Measurements from ENCODE around the gene KPNA6. TPM values are rescaled to one million over a fixed set of nuclear protein-coding genes. Genes with fewer than 3 reads are reported as not detected.

The KPNA6 gene
- total RNA-seq, 1 donor from 2014 or later: 78.6 TPM

- intact Hi-C loops (cut with micrococcal nuclease): loop anchor here (1.0 to 2.0 kb wide), 7 partner anchors 14 to 194 kb away; partner anchors contain the start of genes BSDC1, EIF3I, HDAC1 and KPNA6
- no peaks in the 10 kb centered on the region for H3K27me3 Mint-ChIP-seq (ENCODE audit: insufficient read depth)
- H3K9me3 Mint-ChIP-seq: no peaks in the 10 kb centered on the region
- DNase-seq (ENCODE audit: low spot score): peak; percentile 55
- peaks cover 29% of the 10 kb centered on the region for H3K36me3 Mint-ChIP-seq (ENCODE audit: low read depth)
- peak within 1 kb of the TSS; percentile 92 for H3K4me3 Mint-ChIP-seq
- peak within 1 kb of the TSS; percentile 97 for H3K27ac Mint-ChIP-seq
- peaks cover 69% of the 10 kb centered on the region for H3K4me1 Mint-ChIP-seq (ENCODE audit: low read depth)
Observed at GRCh38 chr1:32200226-32201010, 92.6 kb downstream of the KPNA6 start, which contains the start of gene CCDC28B. TSS of gene CCDC28B (plus strand) at chr1:32200595. CDS start at chr1:32201936, 1,341 bp downstream.

- peak; percentile 72 for DNase-seq (ENCODE audit: low spot score)
- H3K27me3 Mint-ChIP-seq (ENCODE audit: insufficient read depth): no peaks in the 10 kb centered on the region
- H3K4me3 Mint-ChIP-seq: peak overlapping the region; percentile 92
- intact Hi-C loops (cut with micrococcal nuclease): loop anchor here (1.0 to 2.0 kb wide), 4 partner anchors 21 to 128 kb away; partner anchors contain the start of genes EIF3I, KPNA6, TMEM234 and TXLNA
- H3K27ac Mint-ChIP-seq: peak overlapping the region; percentile 97
- H3K4me1 Mint-ChIP-seq (ENCODE audit: low read depth): peaks cover 65% of the 10 kb centered on the region
- H3K9me3 Mint-ChIP-seq: no peaks in the 10 kb centered on the region
- peaks cover 25% of the 10 kb centered on the region for H3K36me3 Mint-ChIP-seq (ENCODE audit: low read depth)
Observed at GRCh38 chr1:32201011-32201855, 93.4 kb downstream of the KPNA6 start.

- DNase-seq (ENCODE audit: low spot score): no peak
- Mint-ChIP-seq H3K4me1 (ENCODE audit: low read depth) (peaks cover 44% of the 10 kb centered on the region), H3K27me3 (ENCODE audit: insufficient read depth) (no peaks in the 10 kb centered on the region), H3K9me3 (no peaks in the 10 kb centered on the region), H3K4me3 (peak overlapping the region; percentile 58), H3K36me3 (ENCODE audit: low read depth) (peaks cover 13% of the 10 kb centered on the region), H3K27ac (no peak overlapping the region)
- intact Hi-C loops (cut with micrococcal nuclease): loop anchor here (1.0 kb wide), 3 partner anchors 46 to 189 kb away; partner anchors contain the start of genes BSDC1, HDAC1 and LCK
Observed at GRCh38 chr1:32204943-32205361, 97.1 kb downstream of the KPNA6 start.

- peaks cover 38% of the 10 kb centered on the region for H3K4me1 Mint-ChIP-seq (ENCODE audit: low read depth)
- peak; percentile 83 for DNase-seq (ENCODE audit: low spot score)
- peak within 1 kb of the TSS; percentile 80 for H3K27ac Mint-ChIP-seq
- H3K4me3 Mint-ChIP-seq: peak within 1 kb of the TSS; percentile 90
- H3K36me3 Mint-ChIP-seq (ENCODE audit: low read depth): peaks cover 9% of the 10 kb centered on the region
- intact Hi-C loops (cut with micrococcal nuclease): loop anchor here (1.0 kb wide), 3 partner anchors 46 to 189 kb away; partner anchors contain the start of genes BSDC1, HDAC1 and LCK
- H3K9me3 Mint-ChIP-seq: no peaks in the 10 kb centered on the region
- no peaks in the 10 kb centered on the region for H3K27me3 Mint-ChIP-seq (ENCODE audit: insufficient read depth)
Observed at GRCh38 chr1:32205401-32206370, 97.8 kb downstream of the KPNA6 start, which contains the start of gene IQCC. TSS of gene IQCC (plus strand) at chr1:32205671. CDS start at chr1:32205682, 11 bp downstream.

GRCh38 chr1:32208469-32208868 is 100.6 kb downstream of the KPNA6 start:
- peaks cover 19% of the 10 kb centered on the region for H3K4me1 Mint-ChIP-seq (ENCODE audit: low read depth)
- peaks cover 5% of the 10 kb centered on the region for H3K36me3 Mint-ChIP-seq (ENCODE audit: low read depth)
- intact Hi-C loops (cut with micrococcal nuclease): no loop called here
- no peak overlapping the region for H3K27ac Mint-ChIP-seq
- H3K27me3 Mint-ChIP-seq (ENCODE audit: insufficient read depth): no peaks in the 10 kb centered on the region
- H3K9me3 Mint-ChIP-seq: no peaks in the 10 kb centered on the region
- no peak overlapping the region for H3K4me3 Mint-ChIP-seq
- DNase-seq (ENCODE audit: low spot score): no peak

GRCh38 chr1:32208891-32209328 is 101.1 kb downstream of the KPNA6 start, which contains the start of gene DCDC2B:
TSS of gene DCDC2B (plus strand) at chr1:32209089. CDS start at chr1:32209094, 5 bp downstream.
- intact Hi-C loops (cut with micrococcal nuclease): no loop called here
- Mint-ChIP-seq H3K4me1 (ENCODE audit: low read depth) (peaks cover 14% of the 10 kb centered on the region), H3K27me3 (ENCODE audit: insufficient read depth) (no peaks in the 10 kb centered on the region), H3K9me3 (no peaks in the 10 kb centered on the region), H3K36me3 (ENCODE audit: low read depth) (peaks cover 5% of the 10 kb centered on the region), H3K27ac (peak within 1 kb of the TSS; percentile 40), H3K4me3 (no peak within 1 kb of the TSS)
- DNase-seq (ENCODE audit: low spot score): no peak

GRCh38 chr1:32215629-32216480 is 108.0 kb downstream of the KPNA6 start:
- no peak overlapping the region for H3K4me3 Mint-ChIP-seq
- intact Hi-C loops (cut with micrococcal nuclease): loop anchor here (1.0 kb wide), 3 partner anchors 32 to 198 kb away; no protein-coding TSS in a partner anchor
- no peaks in the 10 kb centered on the region for H3K9me3 Mint-ChIP-seq

GRCh38 chr1:32216566-32216965 is 108.7 kb downstream of the KPNA6 start:
- H3K36me3 Mint-ChIP-seq (ENCODE audit: low read depth): peaks cover 6% of the 10 kb centered on the region
- DNase-seq (ENCODE audit: low spot score): no peak
- intact Hi-C loops (cut with micrococcal nuclease): no loop called here
- H3K4me3 Mint-ChIP-seq: no peak overlapping the region
- H3K4me1 Mint-ChIP-seq (ENCODE audit: low read depth): peaks cover 24% of the 10 kb centered on the region
- no peaks in the 10 kb centered on the region for H3K27me3 Mint-ChIP-seq (ENCODE audit: insufficient read depth)
- no peaks in the 10 kb centered on the region for H3K9me3 Mint-ChIP-seq
- no peak overlapping the region for H3K27ac Mint-ChIP-seq

More at GRCh38 chr1:32215629-32216480, 108.0 kb downstream of the KPNA6 start:
- Mint-ChIP-seq H3K27me3 (ENCODE audit: insufficient read depth) (no peaks in the 10 kb centered on the region), H3K27ac (no peak overlapping the region), H3K36me3 (ENCODE audit: low read depth) (peaks cover 6% of the 10 kb centered on the region), H3K4me1 (ENCODE audit: low read depth) (peaks cover 17% of the 10 kb centered on the region)
- peak; percentile 35 for DNase-seq (ENCODE audit: low spot score)

- Mint-ChIP-seq H3K27me3 (ENCODE audit: insufficient read depth) (no peaks in the 10 kb centered on the region), H3K27ac (no peak overlapping the region), H3K4me1 (ENCODE audit: low read depth) (peaks cover 35% of the 10 kb centered on the region), H3K9me3 (no peaks in the 10 kb centered on the region), H3K36me3 (ENCODE audit: low read depth) (peaks cover 13% of the 10 kb centered on the region), H3K4me3 (no peak overlapping the region)
- DNase-seq (ENCODE audit: low spot score): no peak
- intact Hi-C loops (cut with micrococcal nuclease): no loop called here
Observed at GRCh38 chr1:32219022-32219421, 111.2 kb downstream of the KPNA6 start.

- Mint-ChIP-seq H3K4me1 (ENCODE audit: low read depth) (peaks cover 32% of the 10 kb centered on the region), H3K36me3 (ENCODE audit: low read depth) (peaks cover 21% of the 10 kb centered on the region), H3K4me3 (peak overlapping the region; percentile 98), H3K27ac (peak overlapping the region; percentile 95), H3K27me3 (ENCODE audit: insufficient read depth) (no peaks in the 10 kb centered on the region), H3K9me3 (no peaks in the 10 kb centered on the region)
- DNase-seq (ENCODE audit: low spot score): no peak
- intact Hi-C loops (cut with micrococcal nuclease): loop anchor here (10.0 kb wide), 1 partner anchor 54 kb away; no protein-coding TSS in a partner anchor
Observed at GRCh38 chr1:32220746-32221580, 113.1 kb downstream of the KPNA6 start.
